Caco-2 (cell line): ENCODE results near the gene KLHL40. TPM values are rescaled to one million over a fixed set of nuclear protein-coding genes. Genes with fewer than 3 reads are reported as not detected.

Source experiments
- BruUV-seq: library from RNA; stranded (reverse); fragments of 400-500 nt; replicated peaks from 2 replicates; lab custom pipeline; 2021; lab: Mats Ljungman, UMichigan
- CTCF ChIA-PET: fragments of 300-600 bp; sonication (Branson Sonifier 250); formaldehyde crosslinking; loops from one replicate; lab custom pipeline; 2022; ENCODE audit warnings: antibody characterized with exemption; lab: Charles Lee
- POLR2A ChIA-PET: fragments of 300-600 bp; sonication (Branson Sonifier 250); formaldehyde crosslinking; loops from one replicate; lab custom pipeline; 2022; ENCODE audit warnings: antibody characterized with exemption; lab: Charles Lee
- DNase-seq, 2 experiments: peaks; one replicate each; pipeline versions ENCODE4 v3.0.0 to v3.0.0-alpha.2; 2020 to 2022
- H3K27me3 ChIP-seq: replicated peaks from 2 replicates; pipeline ENCODE4 v1.6.0; 2011; ENCODE audit warnings: low read length; ENCODE audit not compliant: control insufficient read depth, insufficient read depth
- H3K36me3 ChIP-seq: 2 replicates; pipeline ENCODE4 v1.5.1; 2011; ENCODE audit warnings: low read length; ENCODE audit not compliant: control insufficient read depth, insufficient read depth
- H3K4me1 ChIP-seq: fragments of 250-450 bp; sonication (Bioruptor Pico); 2 replicates; pipeline ENCODE4 v1.5.1; 2020; ENCODE audit warnings: mild to moderate bottlenecking
- H3K4me3 ChIP-seq: 2 replicates; pipeline ENCODE4 v1.5.1; 2011; ENCODE audit warnings: low read depth, mild to moderate bottlenecking, control low read depth, low read length
- H3K9me3 ChIP-seq: fragments of 250-450 bp; sonication (Bioruptor Pico); 2 replicates; pipeline ENCODE4 v1.5.1; 2020; ENCODE audit warnings: mild to moderate bottlenecking, moderate library complexity
- H3K27ac Mint-ChIP-seq: one replicate; pipeline ENCODE4 v1.8.0; 2022; ENCODE audit warnings: mixed read lengths; ENCODE audit not compliant: unreplicated experiment
- H3K27me3 Mint-ChIP-seq: one replicate; pipeline ENCODE4 v1.8.0; 2022; ENCODE audit warnings: mixed read lengths; ENCODE audit not compliant: insufficient read depth, unreplicated experiment
- H3K36me3 Mint-ChIP-seq: one replicate; pipeline ENCODE4 v1.8.0; 2022; ENCODE audit warnings: mild to moderate bottlenecking, mixed read lengths; ENCODE audit not compliant: insufficient read depth, unreplicated experiment
- H3K4me1 Mint-ChIP-seq: one replicate; pipeline ENCODE4 v1.8.0; 2022; ENCODE audit warnings: low read depth, mixed read lengths; ENCODE audit not compliant: unreplicated experiment
- H3K4me3 Mint-ChIP-seq: one replicate; pipeline ENCODE4 v1.8.0; 2022; ENCODE audit warnings: mild to moderate bottlenecking, moderate library complexity, mixed read lengths; ENCODE audit not compliant: unreplicated experiment
- H3K9me3 Mint-ChIP-seq: one replicate; pipeline ENCODE4 v1.8.0; 2022; ENCODE audit warnings: mixed read lengths; ENCODE audit not compliant: unreplicated experiment
- CTCF ChIP-seq, 2 experiments: fragments of 200-600 bp in 1 of 2; IDR thresholded peaks; 1 replicate in 1 of 2; 2 replicates in 1 of 2; pipeline versions ENCODE4 v1.5.1 to v1.8.0; 2011 to 2022; ENCODE audit warnings: antibody characterized with exemption in 1 of 2, control low read depth in 1 of 2, inconsistent platforms in 1 of 2, low read depth in 1 of 2, low read length in 1 of 2, mild to moderate bottlenecking in 1 of 2, moderate library complexity in 1 of 2; ENCODE audit not compliant: insufficient read depth in 1 of 2, severe bottlenecking in 1 of 2, unreplicated experiment in 1 of 2
- intact Hi-C: fragments of 100-400 bp; cut with micrococcal nuclease; formaldehyde crosslinking; loops from one replicate; pipeline ENCODE4 v1.10.0; 2022; ENCODE audit not compliant: unreplicated experiment
- total RNA-seq: library from RNA; stranded (reverse); gene quantifications from 2 replicates; pipeline ENCODE4 v1.2.3, GENCODE V29; 2022

The KLHL40 gene
- total RNA-seq, 1 experiment from 2014 or later, result not detected

GRCh38 chr3:42734263-42734860 lies 49.0 kb downstream of the KLHL40 start:
- no peaks in the 10 kb centered on the region for H3K9me3 Mint-ChIP-seq
- intact Hi-C loops, result no loop called here
- no peak for TF ChIP-seq CTCF (IDR thresholded peaks at IDR 0.05; ENCODE audit: insufficient read depth in 1 of 2, low read depth in 1 of 2, low read length in 1 of 2, severe bottlenecking in 1 of 2, unreplicated experiment in 1 of 2)
- no TSS peak for BruUV-seq
- no peak for DNase-seq
- H3K36me3 Mint-ChIP-seq, result no peaks in the 10 kb centered on the region
- no peaks in the 10 kb centered on the region for H3K27me3 Mint-ChIP-seq
- no peak overlapping the region for H3K4me3 Mint-ChIP-seq
- H3K4me1 Mint-ChIP-seq, result no peaks in the 10 kb centered on the region
- ChIA-PET CTCF (interaction anchor here (0.6 kb wide), 1 partner anchor 404 kb away, joined by 3 read pairs; no protein-coding TSS in a partner anchor), POLR2A (no interaction called here)
- H3K27ac Mint-ChIP-seq, result no peak overlapping the region
- Histone ChIP-seq H3K36me3 (no peaks in the 10 kb centered on the region), H3K4me1 (no peaks in the 10 kb centered on the region), H3K27me3 (no peaks in the 10 kb centered on the region; the same call in 1 of the 2 replicates), H3K9me3 (no peaks in the 10 kb centered on the region), H3K4me3 (no peak overlapping the region)

DNA sequence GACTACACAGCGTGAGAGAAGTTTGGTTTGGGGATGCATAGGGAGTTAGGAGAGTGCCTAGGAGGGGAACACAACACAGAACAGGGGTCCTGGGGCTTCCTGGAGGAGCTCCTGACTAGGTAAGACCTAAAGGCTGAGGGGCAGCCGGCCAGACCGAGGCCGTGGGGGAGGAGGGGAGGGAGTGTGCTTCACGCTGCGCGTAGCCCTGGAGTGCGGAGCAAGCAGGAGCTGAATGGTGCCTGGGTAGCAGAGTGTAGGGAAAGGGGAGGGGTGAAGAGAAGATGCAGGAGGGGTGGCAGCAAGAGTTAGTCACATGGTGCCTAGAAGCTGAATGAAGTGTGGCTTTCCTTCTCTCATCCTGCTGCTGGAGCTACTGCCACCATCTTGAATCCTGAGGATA lies 49.7 kb downstream of the KLHL40 start:
- CTCF ChIA-PET, result interaction anchor here (0.7 kb wide), 1 partner anchor 105 kb away, joined by 3 read pairs; no protein-coding TSS in a partner anchor
- BruUV-seq, result no TSS peak
- POLR2A ChIA-PET, result no interaction called here

GRCh38 chr3:42735615-42736014 lies 50.3 kb downstream of the KLHL40 start:
- Histone ChIP-seq H3K4me3 (no peak overlapping the region), H3K36me3 (no peaks in the 10 kb centered on the region), H3K27me3 (no peaks in the 10 kb centered on the region), H3K9me3 (no peaks in the 10 kb centered on the region), H3K4me1 (no peaks in the 10 kb centered on the region)
- H3K9me3 Mint-ChIP-seq, result no peaks in the 10 kb centered on the region
- CTCF ChIA-PET, result interaction anchor here (0.7 kb wide), 1 partner anchor 104 kb away, joined by 3 read pairs; no protein-coding TSS in a partner anchor
- H3K36me3 Mint-ChIP-seq, result no peaks in the 10 kb centered on the region
- no peaks in the 10 kb centered on the region for H3K27me3 Mint-ChIP-seq
- BruUV-seq, result no TSS peak
- H3K27ac Mint-ChIP-seq, result no peak overlapping the region
- DNase-seq, result no peak
- intact Hi-C loops, result no loop called here
- no peaks in the 10 kb centered on the region for H3K4me1 Mint-ChIP-seq
- TF ChIP-seq CTCF (IDR thresholded peaks at IDR 0.05; ENCODE audit: insufficient read depth in 1 of 2, low read depth in 1 of 2, low read length in 1 of 2, severe bottlenecking in 1 of 2, unreplicated experiment in 1 of 2), result no peak
- H3K4me3 Mint-ChIP-seq, result no peak overlapping the region
- POLR2A ChIA-PET, result interaction anchor here (0.7 kb wide), 1 partner anchor 70 kb away, joined by 4 read pairs; no protein-coding TSS in a partner anchor

More for the DNA sequence above, 49.7 kb downstream of the KLHL40 start:
- no peaks in the 10 kb centered on the region for H3K4me1 Mint-ChIP-seq
- Histone ChIP-seq H3K36me3 (no peaks in the 10 kb centered on the region), H3K4me1 (no peaks in the 10 kb centered on the region), H3K4me3 (no peak overlapping the region), H3K9me3 (no peaks in the 10 kb centered on the region), H3K27me3 (no peaks in the 10 kb centered on the region)
- no peaks in the 10 kb centered on the region for H3K36me3 Mint-ChIP-seq
- TF ChIP-seq CTCF (IDR thresholded peaks at IDR 0.05; ENCODE audit: insufficient read depth in 1 of 2, low read depth in 1 of 2, low read length in 1 of 2, severe bottlenecking in 1 of 2, unreplicated experiment in 1 of 2), result no peak
- intact Hi-C loops, result no loop called here
- no peaks in the 10 kb centered on the region for H3K27me3 Mint-ChIP-seq
- DNase-seq, result no peak
- no peaks in the 10 kb centered on the region for H3K9me3 Mint-ChIP-seq
- no peak overlapping the region for H3K27ac Mint-ChIP-seq
- H3K4me3 Mint-ChIP-seq, result no peak overlapping the region
